HUDEP-2 (cell line): Measurements from ENCODE around the gene RACGAP1.

Experiments used
- DNase-seq, 76 experiments: peaks; one replicate each; lab custom pipeline; 2025; ENCODE audit not compliant: unreplicated experiment in 76 of 76; lab: John Stamatoyannopoulos, UW

RACGAP1 gene

GRCh38 chr12:50056639-50056976 is 31.3 kb upstream of the RACGAP1 start:
- DNase-seq, result no peak

GRCh38 chr12:50055831-50056638 is 30.7 kb upstream of the RACGAP1 start:
- peak in 35 of 76 experiments; percentile 5 to 40 (median 28) for DNase-seq

GRCh38 chr12:50053583-50053982 is 28.3 kb upstream of the RACGAP1 start:
- DNase-seq, result peak in 10 of 76 experiments; percentile 14 to 35 (median 20)

- no peak for DNase-seq
Measured at GRCh38 chr12:50052964-50053363, 27.7 kb upstream of the RACGAP1 start.

GRCh38 chr12:50052544-50052943 is 27.2 kb upstream of the RACGAP1 start:
- DNase-seq, result no peak

GRCh38 chr12:50051101-50051806 is 26.0 kb upstream of the RACGAP1 start:
- peak in 1 of 76 experiments; percentile 46 for DNase-seq

- peak in 75 of 76 experiments; percentile 33 to 94 (median 87) for DNase-seq
Measured at GRCh38 chr12:50050410-50051098, 25.3 kb upstream of the RACGAP1 start.

GRCh38 chr12:50050119-50050385 is 24.8 kb upstream of the RACGAP1 start:
- DNase-seq, result no peak

GRCh38 chr12:50049254-50050118 is 24.2 kb upstream of the RACGAP1 start:
- DNase-seq, result no peak

- DNase-seq, result peak in 20 of 76 experiments; percentile 5 to 54 (median 18)
Measured at GRCh38 chr12:50047693-50048250, 22.5 kb upstream of the RACGAP1 start.

- DNase-seq, result no peak
Measured at GRCh38 chr12:50043854-50044253, 18.6 kb upstream of the RACGAP1 start.

GRCh38 chr12:50043308-50043707 is 18.0 kb upstream of the RACGAP1 start:
- DNase-seq, result no peak

GRCh38 chr12:50042693-50043092 is 17.4 kb upstream of the RACGAP1 start:
- DNase-seq, result no peak

- DNase-seq, result no peak
Measured at GRCh38 chr12:50041962-50042361, 16.7 kb upstream of the RACGAP1 start.

- no peak for DNase-seq
Measured at GRCh38 chr12:50041062-50041860, 16.0 kb upstream of the RACGAP1 start.

- DNase-seq, result no peak
Measured at GRCh38 chr12:50040657-50041056, 15.4 kb upstream of the RACGAP1 start.

GRCh38 chr12:50039151-50039835 is 14.0 kb upstream of the RACGAP1 start:
- peak in 74 of 76 experiments; percentile 27 to 89 (median 74) for DNase-seq

GRCh38 chr12:50038336-50038735 is 13.0 kb upstream of the RACGAP1 start:
- no peak for DNase-seq
